Effector CD4-positive, alpha-beta T cell (primary cell): ENCODE measurements around the gene SNX2.

Experiments
- DNase-seq: peaks from one replicate; pipeline ENCODE4 v3.0.0-alpha.2; 2020

Gene SNX2

GRCh38 chr5:122773619-122774018, 1.3 kb upstream of the SNX2 start:
- DNase-seq = no peak

DNA sequence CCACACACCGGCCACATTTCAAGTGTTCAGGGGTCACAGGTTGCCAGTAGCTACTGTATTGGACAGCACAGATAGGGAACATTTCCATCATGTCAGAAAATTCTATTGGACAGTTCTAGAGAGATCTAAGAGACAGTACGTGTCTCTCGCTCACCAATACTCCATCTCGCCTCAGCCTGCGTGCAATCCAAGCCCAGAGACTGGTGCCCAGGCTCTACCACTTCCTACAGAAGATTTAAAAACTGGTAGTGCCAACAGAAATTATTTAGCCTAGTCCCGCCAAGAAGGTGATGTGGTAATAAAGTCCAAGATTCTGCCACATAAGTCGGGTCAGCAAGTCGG, 390 bp upstream of the SNX2 start:
- DNase-seq = no peak

DNA sequence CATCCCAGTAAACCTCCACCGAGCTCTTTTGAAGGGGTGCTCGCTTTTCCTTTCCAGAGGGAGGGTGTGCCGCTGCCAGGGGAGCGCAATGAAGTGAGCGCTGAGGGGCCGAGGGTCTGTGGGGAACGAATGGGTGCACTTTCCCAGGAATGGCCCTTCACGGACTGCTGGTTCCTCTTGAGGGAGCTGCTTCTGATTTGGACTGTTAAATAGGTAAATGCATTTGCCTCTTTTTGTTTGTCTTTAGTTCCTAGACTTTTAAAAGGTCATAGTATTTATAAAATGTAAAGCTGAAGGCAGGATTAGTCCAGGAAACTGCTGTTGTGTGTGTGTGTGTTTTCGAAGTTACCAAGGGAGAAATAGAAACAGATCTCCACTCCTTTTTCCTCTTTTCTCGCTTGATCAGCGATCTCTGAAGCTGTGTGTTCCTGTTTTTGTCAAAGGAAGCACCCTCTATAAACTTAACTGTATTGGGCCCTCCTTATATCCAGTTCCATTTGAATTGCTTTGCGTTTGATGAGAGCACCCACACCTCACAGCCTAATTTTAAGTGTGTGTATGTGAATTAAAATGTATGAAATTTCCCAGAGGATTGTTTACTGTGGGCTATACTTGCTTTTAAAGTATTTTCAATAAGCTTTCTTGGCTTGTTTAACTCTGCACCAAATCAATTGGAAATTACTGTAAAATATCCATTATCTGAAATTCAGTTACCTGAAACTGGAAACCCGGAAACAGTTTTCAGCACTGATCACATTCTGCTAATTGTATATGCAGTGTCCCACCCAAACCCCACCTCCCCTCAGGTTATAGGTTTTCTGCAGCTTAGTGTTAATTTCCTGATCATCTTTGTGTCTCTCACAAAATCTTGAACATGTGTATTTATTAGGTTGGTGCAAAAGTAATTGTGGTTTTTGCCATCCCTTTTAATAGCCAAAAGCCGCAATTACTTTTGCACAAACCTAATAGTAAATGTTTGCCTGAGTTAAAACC, 966 bp downstream of the SNX2 start:
- no peak for DNase-seq

- DNase-seq = no peak
These were observed 3.3 kb downstream of the SNX2 start for GRCh38 chr5:122778157-122778556.

DNA sequence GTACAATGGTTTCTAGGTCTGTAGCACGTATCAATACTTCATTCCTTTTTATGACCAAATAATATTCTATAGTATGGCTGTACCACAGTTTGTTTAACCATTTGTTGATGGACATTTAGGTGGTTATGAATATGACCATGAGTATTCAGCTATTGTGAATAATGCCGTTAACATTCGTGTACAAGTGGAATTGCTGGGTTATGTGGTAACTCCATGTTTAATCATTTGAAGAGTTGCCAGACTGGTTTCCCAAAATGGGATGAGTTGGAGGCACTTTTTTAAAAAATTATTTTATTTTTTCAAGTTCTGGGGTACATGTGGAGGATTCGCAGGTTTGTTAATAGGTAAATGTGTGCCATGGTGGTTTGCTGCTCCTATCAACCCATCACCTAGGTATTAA, 4.6 kb downstream of the SNX2 start:
- no peak for DNase-seq

DNA sequence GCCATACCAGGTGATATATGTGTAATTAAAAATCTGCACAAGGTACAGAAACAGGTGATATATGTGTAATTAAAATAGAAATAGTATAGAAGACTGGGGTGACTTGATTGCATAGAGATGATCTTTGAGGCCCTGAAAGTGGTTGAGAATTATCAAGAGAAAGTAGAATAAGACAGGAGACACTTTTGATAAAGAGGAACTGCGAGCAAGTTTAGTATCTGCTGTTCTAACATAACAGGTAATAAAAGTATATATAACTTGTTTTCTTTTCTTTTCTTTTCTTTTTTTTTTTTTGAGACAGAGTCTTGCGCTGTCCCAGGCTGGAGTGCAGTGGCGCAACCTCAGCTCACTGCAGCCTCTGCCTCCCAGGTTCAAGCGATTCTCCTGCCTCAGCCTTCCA, 5.4 kb downstream of the SNX2 start:
- no peak for DNase-seq

- DNase-seq = no peak
These were observed 6.6 kb downstream of the SNX2 start for GRCh38 chr5:122781465-122781864.

DNA sequence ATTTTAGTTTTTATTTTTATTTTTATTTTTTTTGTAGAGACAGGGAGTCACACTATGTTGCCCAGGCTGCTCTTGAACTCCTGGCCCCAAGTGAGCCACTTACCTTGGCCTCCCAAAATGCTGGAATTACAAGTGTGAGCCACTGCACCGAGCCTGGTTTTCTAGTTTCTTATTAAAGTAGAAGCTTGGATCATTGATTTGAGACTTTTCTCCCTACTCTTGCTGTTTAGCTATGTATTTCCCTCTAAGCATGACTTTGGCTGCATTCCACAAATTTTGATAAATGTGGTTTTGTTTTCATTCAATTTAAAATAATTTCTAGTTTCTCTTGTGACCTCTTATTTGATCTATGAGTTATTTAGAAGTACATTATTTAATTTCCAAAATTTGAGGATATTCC, 10.4 kb downstream of the SNX2 start:
- no peak for DNase-seq

GRCh38 chr5:122788371-122788770, 13.5 kb downstream of the SNX2 start:
- DNase-seq = no peak

- DNase-seq = no peak
These were observed 14.1 kb downstream of the SNX2 start for GRCh38 chr5:122788996-122789395.

GRCh38 chr5:122789461-122790171, 14.7 kb downstream of the SNX2 start:
- DNase-seq = no peak

GRCh38 chr5:122790354-122791103, 15.6 kb downstream of the SNX2 start:
- no peak for DNase-seq

DNA sequence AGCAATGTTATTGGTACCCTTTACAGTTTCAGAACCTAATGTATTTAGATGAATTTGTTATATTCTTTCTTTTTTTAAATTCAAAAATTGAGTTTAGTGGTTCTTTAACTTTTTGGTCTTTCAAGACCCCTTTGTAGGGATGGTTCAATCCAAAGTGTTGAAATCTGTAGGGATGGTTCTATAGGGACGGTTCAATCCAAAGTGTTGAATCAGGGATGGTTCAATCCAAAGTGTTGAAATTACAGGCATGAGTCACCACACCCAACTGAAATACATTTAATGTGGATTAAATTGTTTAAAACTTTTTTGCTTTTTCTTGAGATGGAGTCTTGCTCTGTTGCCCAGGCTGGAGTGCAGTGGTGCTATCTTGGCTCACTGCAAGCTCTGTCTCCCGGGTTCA, 30.6 kb downstream of the SNX2 start:
- DNase-seq = no peak

DNA sequence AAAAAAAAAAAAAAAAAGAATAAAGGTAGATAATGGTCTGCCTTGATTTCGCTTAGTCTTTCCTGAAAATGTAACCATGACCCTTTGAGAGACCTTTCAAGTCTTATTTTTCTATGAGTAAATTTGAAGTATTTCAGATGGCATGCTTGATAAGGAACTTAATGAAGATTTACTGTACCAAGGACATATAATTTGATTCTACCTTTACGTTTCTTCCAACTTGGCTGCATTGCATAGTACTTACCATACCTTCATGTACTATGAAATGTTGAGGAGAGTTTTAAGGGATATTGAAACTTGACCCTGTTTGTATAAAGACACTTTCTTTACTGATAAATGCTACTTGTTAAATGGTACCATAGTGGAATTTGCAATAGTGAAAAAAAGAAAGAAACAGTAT, 35.5 kb downstream of the SNX2 start:
- no peak for DNase-seq

- no peak for DNase-seq
These were observed 40.4 kb downstream of the SNX2 start for GRCh38 chr5:122815218-122815767.

GRCh38 chr5:122816756-122817155, 41.9 kb downstream of the SNX2 start:
- no peak for DNase-seq

DNA sequence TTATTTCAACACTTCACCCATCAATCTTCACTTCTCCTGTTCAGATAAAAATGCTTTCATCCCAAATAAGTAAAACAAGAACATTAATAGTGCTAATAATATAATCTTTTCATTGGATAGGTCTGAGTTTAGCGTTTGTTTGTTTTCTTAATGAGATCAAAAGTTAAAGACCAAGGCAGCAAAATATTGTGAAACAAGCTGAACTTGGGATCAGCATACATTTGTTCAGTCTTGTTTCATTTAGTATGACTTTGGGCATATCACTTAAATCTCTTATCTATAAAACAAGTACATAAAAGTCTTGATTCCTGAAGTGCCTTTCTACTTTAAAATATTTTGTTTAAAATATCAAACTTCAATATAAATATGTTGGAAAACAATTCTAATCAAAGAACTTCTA, 57.1 kb downstream of the SNX2 start:
- DNase-seq = no peak

GRCh38 chr5:122835681-122836080, 60.8 kb downstream of the SNX2 start:
- DNase-seq = no peak

GRCh38 chr5:122836947-122837346, 62.1 kb downstream of the SNX2 start:
- DNase-seq = no peak

DNA sequence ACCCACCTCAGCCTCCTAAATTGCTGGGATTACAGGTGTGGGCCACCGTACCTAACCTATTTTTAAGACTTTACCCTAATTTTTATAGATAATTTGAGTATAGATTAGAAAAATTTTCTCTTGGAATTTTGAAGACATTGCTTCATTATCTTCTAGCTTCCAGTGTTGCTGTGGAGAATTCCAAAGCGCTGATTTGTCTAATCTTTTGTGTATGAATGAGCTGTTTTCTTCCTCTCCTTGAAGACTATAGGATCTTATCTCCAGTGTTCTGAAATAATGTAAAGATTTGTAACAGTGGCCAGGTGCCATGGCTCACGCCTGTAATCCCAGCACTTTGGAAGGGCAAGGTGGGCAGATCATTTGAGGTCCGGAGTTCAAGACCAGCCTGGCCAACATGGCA, 64.9 kb downstream of the SNX2 start:
- no peak for DNase-seq

DNA sequence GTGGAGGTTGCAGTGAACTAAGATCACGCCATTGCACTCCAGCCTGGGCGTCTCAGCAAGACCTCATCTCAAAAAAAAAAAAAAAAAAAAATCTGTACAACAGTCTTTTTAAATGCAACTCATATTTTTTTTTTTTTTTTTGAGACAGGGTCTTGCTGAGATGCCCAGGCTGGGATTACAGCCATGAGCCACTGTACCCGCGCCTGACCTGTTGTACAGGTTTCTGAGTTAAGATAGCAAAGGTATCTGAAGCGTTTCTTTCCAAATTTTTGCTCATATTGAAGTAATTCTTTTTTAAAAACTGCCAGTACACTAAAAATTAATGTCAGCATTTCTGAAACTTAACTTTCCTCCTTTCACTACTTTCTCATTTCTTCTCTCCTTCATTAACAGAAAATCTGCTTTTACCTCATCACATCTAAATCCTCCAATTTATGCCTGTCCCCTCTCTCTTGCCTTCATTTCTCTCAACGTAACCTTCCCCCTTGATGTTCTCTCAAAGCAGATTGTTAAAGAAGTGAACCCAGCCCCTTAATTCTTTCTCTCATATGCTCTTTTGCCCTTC, 67.2 kb downstream of the SNX2 start:
- no peak for DNase-seq

DNA sequence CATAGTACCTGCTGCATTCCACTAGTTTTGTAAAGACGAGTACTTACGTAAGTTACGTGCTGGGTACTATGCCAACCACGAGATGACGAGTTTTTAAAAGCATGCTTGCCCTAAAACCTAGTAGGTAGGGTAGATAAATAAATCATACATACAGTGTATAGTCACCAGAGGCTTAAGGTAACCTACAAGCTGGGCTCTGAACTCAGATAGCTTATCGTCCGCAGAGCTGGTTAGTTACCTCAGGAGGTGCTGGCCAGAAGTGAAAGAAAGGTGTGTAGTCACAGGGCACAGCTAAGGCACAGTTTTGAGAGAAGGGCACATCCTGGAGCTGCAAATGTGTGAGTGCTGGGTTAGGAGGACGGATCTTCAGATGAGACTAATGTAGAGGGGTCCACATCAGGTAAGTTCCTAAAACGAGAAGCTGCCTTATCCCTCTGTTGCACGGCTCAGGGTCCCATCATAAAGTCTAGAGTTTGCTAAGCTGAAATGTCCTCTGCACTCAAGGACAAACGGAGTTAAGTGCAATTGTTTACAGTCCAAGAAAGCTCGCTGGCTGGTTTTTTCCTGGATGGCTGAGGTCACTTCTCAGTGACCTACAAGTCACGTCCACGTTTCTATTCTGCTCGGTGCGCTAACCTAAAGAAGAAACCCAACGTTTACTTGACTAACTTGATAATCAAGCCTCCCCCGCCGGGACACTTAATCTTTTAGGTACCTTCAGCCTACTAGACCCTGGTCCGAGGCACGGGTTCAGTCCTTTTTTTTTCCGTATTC, 69.4 kb downstream of the SNX2 start:
- DNase-seq = no peak
